Measurements from ENCODE around the gene CHMP4A. TPM values are rescaled to one million over a fixed set of nuclear protein-coding genes. Genes with fewer than 3 reads are reported as not detected.

The CHMP4A gene
- total and polyA plus RNA-seq, 2 of the 13 experiments (the other 11 are each of a cell fraction or from before 2014, with no cell fraction given) = 83.6 to 113 TPM

DNA sequence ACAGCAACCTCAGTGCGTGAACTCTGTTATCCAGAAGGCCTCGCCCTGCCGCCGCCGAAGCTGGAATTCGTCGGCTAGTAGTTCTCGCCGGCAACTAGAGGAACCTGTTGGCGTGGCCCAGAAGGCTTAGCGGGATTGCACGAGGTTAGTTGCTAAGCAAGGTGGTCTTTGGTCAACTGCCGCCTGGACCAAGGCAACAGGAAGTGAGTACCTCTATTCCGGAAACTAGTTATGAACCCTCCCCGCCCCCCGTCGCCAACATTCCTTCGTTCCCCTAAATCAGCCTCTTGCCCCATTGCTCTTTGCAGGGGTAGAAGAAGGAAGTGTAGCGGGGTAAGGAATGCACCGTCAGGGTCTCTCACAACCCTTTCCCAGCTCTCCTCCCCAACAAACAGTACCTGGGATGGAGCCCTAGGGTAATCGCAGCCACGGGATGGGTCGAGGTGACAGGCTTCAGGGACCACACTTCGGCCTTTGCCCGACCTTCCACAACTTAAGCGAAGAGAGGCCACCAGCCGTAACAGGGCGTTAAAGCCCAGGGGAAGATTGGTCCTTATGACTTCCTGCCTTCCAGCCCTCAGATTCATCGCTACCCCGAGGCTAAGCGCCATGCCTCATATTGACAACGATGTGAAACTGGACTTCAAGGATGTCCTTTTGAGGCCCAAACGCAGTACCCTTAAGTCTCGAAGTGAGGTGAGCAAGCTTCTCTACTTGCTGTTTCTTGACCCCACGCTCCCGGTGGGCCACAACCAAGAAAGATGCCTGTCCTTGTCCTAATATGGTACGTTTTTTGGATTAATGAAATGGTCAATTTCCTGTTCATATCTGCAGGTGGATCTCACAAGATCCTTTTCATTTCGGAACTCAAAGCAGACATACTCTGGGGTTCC, 19.6 kb upstream of the CHMP4A start, which contains the start of gene GMPR2 (continued):
- TF ChIP-seq PHF5A (CRISPR knock-in tag; IDR thresholded peaks at IDR 0.05; ENCODE audit: low read depth, unreplicated experiment) (peak; percentile 77), ZSCAN12 (CRISPR knock-in tag; IDR thresholded peaks at IDR 0.05) (no peak), ZKSCAN1 (IDR thresholded peaks at IDR 0.05; ENCODE audit: low read length) (no peak), XRCC5 (optimal IDR thresholded peaks at IDR 0.05; ENCODE audit: low read length) (peak; percentile 30), RCOR2 (CRISPR knock-in tag; IDR thresholded peaks at IDR 0.05) (no peak), HNF1A (IDR thresholded peaks at IDR 0.05; ENCODE audit: low read depth) (peak; percentile 26; the same call in 1 of the 2 replicates), HNF1A (CRISPR knock-in tag; IDR thresholded peaks at IDR 0.05; ENCODE audit: borderline replicate concordance) (peak; percentile 45; the same call in 1 of the 2 replicates), SCMH1 (CRISPR knock-in tag; IDR thresholded peaks at IDR 0.05; ENCODE audit: borderline replicate concordance) (no peak), HES4 (CRISPR knock-in tag; IDR thresholded peaks at IDR 0.05; ENCODE audit: borderline replicate concordance) (peak; percentile 5), PCBP2 (optimal IDR thresholded peaks at IDR 0.05; ENCODE audit: low read depth, low read length, poor library complexity, severe bottlenecking) (peak; percentile 66), ZNF720 (CRISPR knock-in tag; IDR thresholded peaks at IDR 0.05) (no peak), ZNF160 (CRISPR knock-in tag; IDR thresholded peaks at IDR 0.05) (no peak; the same call in none of the 2 replicates), SP5 (CRISPR knock-in tag; IDR thresholded peaks at IDR 0.05; ENCODE audit: borderline replicate concordance, low read depth) (peak; percentile 10; the same call in 1 of the 2 replicates), ZNF572 (CRISPR knock-in tag; IDR thresholded peaks at IDR 0.05) (peak; percentile 52; the same call in 1 of the 2 replicates), THAP8 (CRISPR knock-in tag; IDR thresholded peaks at IDR 0.05; ENCODE audit: borderline replicate concordance) (no peak), ZFP90 (CRISPR knock-in tag; IDR thresholded peaks at IDR 0.05; ENCODE audit: borderline replicate concordance) (peak; percentile 95), TBL1XR1 (IDR thresholded peaks at IDR 0.05; ENCODE audit: borderline replicate concordance, low read length, partially characterized antibody) (no peak), RAD21 (CRISPR knock-in tag; IDR thresholded peaks at IDR 0.05) (peak; percentile 49; the same call in 1 of the 2 replicates)
- TF ChIP-seq, protein P1, sequence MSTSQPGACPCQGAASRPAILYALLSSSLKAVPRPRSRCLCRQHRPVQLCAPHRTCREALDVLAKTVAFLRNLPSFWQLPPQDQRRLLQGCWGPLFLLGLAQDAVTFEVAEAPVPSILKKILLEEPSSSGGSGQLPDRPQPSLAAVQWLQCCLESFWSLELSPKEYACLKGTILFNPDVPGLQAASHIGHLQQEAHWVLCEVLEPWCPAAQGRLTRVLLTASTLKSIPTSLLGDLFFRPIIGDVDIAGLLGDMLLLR (CRISPR knock-in tag; IDR thresholded peaks at IDR 0.05) = peak; percentile 82
- TF ChIP-seq, protein P2, sequence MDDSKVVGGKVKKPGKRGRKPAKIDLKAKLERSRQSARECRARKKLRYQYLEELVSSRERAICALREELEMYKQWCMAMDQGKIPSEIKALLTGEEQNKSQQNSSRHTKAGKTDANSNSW (CRISPR knock-in tag; IDR thresholded peaks at IDR 0.05; ENCODE audit: borderline replicate concordance) = no peak; the same call in 1 of the 2 replicates
- TF ChIP-seq, protein P3, sequence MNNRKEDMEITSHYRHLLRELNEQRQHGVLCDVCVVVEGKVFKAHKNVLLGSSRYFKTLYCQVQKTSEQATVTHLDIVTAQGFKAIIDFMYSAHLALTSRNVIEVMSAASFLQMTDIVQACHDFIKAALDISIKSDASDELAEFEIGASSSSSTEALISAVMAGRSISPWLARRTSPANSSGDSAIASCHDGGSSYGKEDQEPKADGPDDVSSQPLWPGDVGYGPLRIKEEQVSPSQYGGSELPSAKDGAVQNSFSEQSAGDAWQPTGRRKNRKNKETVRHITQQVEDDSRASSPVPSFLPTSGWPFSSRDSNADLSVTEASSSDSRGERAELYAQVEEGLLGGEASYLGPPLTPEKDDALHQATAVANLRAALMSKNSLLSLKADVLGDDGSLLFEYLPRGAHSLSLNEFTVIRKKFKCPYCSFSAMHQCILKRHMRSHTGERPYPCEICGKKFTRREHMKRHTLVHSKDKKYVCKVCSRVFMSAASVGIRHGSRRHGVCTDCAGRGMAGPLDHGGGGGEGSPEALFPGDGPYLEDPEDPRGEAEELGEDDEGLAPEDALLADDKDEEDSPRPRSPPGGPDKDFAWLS (CRISPR knock-in tag; IDR thresholded peaks at IDR 0.05; ENCODE audit: borderline replicate concordance) = 0 out of 2 replicates have a peak, but pooled peaks have one; percentile 71

All from HepG2 (cell line).